CD4-positive, alpha-beta T cell treated with Interleukin-4 for 4 hours (primary cell): ENCODE results near the gene ADAMTS2.

Experiments
- DNase-seq: peaks from one replicate; pipeline ENCODE4 v3.0.0-alpha.2; 2020

Gene ADAMTS2

GRCh38 chr5:179345433-179346321 is at the start of gene ADAMTS2:
ADAMTS2 (minus strand) TSS chr5:179345461; CDS start chr5:179345328, 133 bp downstream.
- no peak for DNase-seq

DNA sequence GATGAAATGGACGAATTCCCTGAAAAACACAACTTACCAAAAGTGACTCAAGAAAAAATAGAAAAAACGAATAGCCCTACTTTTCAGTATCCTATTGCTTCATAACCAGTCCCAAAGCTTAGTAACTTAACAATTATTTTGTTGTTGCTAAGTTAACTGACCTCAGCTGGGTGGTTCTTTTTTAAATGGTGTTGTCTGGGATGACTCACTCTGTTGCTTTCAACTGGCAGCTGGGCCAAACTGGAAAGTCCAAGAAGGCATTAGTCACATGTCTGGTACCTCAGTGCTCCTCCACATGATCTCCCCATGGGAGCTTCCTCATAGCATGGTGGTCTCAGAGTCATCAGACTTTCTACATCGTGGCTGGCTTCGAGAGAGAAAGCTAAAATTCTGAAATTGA is 47.8 kb upstream of the ADAMTS2 start:
- DNase-seq: no peak

- DNase-seq: no peak
Measured at GRCh38 chr5:179387151-179388110, 42.2 kb upstream of the ADAMTS2 start.

DNA sequence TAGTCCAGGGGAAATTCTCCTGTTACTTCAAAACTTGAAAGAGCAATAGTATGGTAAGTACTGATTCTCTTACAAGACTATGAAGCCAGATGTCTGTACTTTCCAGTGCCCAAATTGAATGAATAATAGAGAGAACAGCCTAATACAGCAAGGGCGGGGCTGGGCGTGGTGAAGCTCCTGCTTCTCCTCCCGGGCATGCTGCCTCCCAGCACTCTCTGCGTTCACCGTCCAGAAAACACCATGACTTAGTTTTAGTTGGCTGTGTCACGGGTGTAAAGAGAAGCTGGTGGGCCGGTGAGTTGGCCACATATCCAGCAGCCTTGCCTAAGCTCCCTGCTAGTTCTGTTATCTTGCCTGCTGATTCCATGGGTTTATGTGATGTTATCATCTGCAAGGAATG is 40.7 kb upstream of the ADAMTS2 start:
- DNase-seq: no peak

- DNase-seq: no peak
Measured at GRCh38 chr5:179382486-179382885, 37.2 kb upstream of the ADAMTS2 start.

GRCh38 chr5:179381691-179382090 is 36.4 kb upstream of the ADAMTS2 start:
- DNase-seq: no peak

GRCh38 chr5:179380211-179381035 is 35.2 kb upstream of the ADAMTS2 start:
- no peak for DNase-seq

- DNase-seq: no peak
Measured at GRCh38 chr5:179379321-179379890, 34.1 kb upstream of the ADAMTS2 start.

DNA sequence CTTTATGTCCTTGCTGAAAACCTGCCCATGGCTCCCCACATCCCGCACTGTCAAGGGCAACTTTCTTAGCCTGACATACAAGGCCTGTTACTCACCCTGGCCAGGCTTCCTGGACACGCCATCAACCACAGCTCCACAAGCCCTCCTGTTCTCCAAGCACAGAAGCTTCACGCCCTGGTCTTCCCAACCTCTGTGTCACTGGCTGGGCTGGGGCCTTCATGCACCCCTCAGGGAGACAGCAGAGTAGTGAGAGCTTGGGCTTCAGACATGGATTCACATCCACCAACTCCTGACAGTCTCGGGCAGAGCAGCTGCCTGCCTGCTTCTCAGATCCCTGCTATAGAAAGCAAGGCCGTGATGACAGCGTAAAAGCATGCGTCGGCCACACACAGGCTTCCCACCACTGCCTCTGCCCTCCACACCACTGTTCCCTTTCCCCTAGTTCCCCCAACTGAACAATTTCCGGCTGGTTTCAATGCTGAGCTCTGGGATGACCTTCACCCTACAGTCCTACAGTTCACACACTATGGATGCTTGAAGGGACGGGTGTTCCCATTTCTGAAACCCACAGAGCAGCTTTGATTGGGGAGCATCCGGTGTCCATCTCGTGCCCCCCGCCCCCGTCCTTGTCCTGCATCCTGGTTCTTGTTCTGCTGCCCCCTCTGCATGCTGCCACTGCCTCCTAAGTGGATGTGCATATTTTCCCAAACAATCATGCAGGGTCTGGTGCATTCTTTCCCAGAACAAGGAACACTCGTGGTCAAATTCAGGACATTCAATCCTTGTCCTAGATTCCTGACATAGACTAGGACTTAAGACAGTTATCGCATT is 33.4 kb upstream of the ADAMTS2 start:
- no peak for DNase-seq

DNA sequence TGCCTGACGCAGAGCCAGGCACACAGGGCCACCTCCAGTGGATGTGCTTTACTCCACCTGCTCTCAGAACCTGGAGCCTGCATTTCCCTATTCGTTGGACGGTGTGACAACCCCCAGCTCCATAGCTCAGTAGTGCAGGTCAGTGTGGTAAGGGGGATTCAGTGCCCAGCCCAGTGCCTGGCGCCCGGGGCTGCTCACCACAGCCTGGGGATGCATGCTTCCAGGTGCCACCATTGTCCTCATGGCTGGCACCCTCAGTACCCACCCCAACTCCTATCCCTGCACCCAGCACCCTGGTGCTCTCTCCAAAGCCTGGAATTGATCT is 32.8 kb upstream of the ADAMTS2 start:
- no peak for DNase-seq

- DNase-seq: no peak
Measured at GRCh38 chr5:179377421-179378115, 32.3 kb upstream of the ADAMTS2 start.

DNA sequence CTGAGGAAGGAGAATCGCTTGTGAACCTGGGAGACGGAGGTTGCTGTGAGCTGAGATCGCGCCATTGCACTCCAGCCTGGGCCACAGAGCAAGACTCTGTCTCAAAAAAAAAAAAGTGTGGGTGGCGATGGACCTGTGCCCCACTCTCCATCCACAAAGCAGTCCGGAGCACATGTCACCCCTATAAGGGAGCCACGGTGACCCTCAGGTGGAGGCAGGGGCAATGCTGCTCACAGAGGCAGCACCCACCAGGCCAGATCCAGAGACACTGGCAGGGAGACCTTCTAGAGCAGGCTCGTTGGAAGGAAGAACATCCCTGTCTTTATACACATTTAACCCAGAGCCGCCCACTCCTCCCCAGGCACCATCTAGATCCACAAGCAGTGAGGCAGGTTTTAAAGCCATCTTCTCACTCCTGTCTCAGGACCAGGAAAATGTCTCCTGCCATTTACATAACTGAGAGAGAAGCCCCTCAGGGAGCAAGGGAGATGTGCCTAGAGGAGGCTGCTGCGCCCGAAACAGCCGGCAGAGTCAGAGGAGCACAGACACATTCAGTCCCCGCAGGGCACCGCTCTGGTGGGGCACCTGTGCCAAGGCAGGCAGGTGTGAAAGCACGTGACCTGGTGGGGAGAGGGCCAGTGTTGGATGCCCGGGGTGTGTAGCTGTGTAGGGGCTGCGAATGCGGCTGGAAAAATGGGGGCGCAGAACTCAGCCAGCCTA is 31.6 kb upstream of the ADAMTS2 start:
- DNase-seq: no peak

DNA sequence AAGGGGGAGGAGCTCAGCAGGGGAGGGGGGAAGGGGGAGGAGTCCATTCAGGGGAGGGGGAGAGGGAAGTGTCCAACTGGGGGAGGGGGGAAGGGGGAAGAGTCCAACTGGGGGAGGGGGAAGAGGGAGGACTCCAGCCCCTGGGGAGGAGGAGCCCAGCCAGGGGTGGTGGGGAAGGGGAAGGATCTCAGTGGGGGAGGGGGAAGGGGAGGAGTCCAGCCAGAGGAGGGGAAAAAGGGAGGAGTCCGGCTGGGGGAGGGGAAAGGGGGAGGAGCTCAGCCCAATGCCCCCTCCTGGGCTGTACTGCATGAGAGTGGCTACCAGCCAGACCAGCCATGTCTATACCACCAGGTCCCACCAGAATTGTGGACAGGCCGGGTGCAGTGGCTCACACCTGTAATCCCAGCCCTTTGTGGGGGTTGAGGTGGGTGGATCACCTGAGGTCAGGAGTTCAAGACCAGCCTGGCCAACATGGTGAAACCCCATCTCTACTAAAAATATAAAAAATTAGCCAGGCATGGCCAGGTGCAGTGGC is 30.6 kb upstream of the ADAMTS2 start:
- no peak for DNase-seq

- no peak for DNase-seq
Measured at GRCh38 chr5:179375236-179375685, 30.0 kb upstream of the ADAMTS2 start.

GRCh38 chr5:179374506-179375235 is 29.4 kb upstream of the ADAMTS2 start:
- DNase-seq: no peak

DNA sequence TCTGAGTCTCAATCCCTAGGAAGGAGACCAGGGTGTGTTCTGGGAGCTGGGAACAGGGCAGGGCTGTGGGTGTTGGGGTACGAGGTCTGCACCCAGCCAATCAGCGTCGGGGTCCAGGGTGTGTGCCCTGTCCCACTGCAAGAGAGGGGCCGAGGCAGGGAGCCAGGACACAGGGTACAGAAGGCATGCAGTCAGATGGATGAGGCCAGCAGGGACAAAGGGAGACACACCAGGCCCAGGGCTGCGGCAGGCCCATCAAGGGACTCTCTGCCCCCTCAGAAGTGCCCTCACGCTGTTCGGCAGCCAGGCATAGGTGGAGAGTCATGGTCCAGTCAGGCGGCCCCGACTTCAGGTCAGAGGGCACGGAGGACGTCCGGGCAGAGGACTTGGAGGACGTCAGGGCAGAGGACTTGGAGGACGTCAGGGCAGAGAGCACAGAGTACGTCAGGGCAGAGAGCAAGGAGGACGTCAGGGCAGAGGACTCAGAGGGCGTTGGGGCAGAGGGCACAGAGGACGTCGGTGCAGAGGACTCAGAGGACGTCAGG is 28.8 kb upstream of the ADAMTS2 start:
- DNase-seq: no peak

DNA sequence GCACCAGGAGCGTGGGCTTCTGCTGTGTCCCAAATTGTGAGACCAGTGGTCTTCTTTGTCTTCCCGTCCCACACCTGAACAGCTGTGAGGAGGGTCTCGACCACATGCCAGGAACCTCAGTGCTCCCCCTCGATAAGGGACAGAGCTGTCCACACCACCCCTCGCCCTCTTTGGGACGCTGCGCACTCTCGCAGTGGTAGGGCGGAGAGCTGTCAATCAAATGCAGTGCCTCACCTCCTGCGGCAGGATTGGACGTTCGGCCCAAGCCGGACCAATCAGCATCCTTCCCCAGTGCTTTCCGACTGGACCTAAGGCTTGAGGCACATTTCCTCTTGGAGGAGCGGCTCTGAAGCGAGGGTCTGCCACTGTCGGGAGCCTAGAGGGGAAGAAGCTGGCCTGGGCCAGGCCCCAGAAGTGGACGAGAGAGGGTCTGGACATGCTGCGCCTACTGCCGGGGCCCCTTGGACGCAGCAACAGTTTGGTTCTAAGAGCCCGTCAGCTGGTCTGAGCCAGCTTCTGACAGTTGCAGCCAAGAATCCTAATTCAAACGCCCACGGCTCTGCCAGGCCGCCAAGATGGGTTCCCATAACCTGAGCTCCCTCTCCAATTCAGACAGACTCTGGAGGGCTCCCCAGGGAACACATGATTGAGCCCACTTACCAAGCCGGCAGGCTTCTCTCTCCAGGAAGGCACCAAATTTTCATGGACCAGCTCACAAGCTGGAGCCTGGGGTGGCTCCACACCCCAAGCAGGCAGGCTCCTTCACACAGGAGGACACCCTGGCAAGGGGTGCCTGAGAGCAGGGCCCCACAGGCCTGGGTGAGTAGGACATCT is 28.1 kb upstream of the ADAMTS2 start:
- no peak for DNase-seq
